Astrocyte (in vitro differentiated cells and primary cell): ENCODE measurements around the gene SLC19A1.

Experiments used
- EZH2 ChIP-seq: IDR thresholded peaks from 2 replicates; pipeline ENCODE4 v1.6.1; 2012; ENCODE audit warnings: mild to moderate bottlenecking, low read length, inconsistent platforms; ENCODE audit not compliant: insufficient read depth
- TF ChIP-seq, protein P1 (sequence below): IDR thresholded peaks from 2 replicates; pipeline ENCODE4 v1.5.1; 2011; ENCODE audit warnings: low read depth, mild to moderate bottlenecking, inconsistent platforms, low read length, moderate library complexity; ENCODE audit not compliant: insufficient read depth

GRCh38 chr21:45506241-45506817, 35.9 kb downstream of the SLC19A1 start:
- TF ChIP-seq EZH2 = no peak
- TF ChIP-seq, protein P1, sequence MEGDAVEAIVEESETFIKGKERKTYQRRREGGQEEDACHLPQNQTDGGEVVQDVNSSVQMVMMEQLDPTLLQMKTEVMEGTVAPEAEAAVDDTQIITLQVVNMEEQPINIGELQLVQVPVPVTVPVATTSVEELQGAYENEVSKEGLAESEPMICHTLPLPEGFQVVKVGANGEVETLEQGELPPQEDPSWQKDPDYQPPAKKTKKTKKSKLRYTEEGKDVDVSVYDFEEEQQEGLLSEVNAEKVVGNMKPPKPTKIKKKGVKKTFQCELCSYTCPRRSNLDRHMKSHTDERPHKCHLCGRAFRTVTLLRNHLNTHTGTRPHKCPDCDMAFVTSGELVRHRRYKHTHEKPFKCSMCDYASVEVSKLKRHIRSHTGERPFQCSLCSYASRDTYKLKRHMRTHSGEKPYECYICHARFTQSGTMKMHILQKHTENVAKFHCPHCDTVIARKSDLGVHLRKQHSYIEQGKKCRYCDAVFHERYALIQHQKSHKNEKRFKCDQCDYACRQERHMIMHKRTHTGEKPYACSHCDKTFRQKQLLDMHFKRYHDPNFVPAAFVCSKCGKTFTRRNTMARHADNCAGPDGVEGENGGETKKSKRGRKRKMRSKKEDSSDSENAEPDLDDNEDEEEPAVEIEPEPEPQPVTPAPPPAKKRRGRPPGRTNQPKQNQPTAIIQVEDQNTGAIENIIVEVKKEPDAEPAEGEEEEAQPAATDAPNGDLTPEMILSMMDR = no peak
